Measurements from ENCODE around the gene TEDDM1. TPM values are rescaled to one million over a fixed set of nuclear protein-coding genes. Genes with fewer than 3 reads are reported as not detected.

The TEDDM1 gene
- total and polyA plus RNA-seq, 8 donors: 0.07 to 0.25 (median 0.18) TPM; not detected in 2

DNA sequence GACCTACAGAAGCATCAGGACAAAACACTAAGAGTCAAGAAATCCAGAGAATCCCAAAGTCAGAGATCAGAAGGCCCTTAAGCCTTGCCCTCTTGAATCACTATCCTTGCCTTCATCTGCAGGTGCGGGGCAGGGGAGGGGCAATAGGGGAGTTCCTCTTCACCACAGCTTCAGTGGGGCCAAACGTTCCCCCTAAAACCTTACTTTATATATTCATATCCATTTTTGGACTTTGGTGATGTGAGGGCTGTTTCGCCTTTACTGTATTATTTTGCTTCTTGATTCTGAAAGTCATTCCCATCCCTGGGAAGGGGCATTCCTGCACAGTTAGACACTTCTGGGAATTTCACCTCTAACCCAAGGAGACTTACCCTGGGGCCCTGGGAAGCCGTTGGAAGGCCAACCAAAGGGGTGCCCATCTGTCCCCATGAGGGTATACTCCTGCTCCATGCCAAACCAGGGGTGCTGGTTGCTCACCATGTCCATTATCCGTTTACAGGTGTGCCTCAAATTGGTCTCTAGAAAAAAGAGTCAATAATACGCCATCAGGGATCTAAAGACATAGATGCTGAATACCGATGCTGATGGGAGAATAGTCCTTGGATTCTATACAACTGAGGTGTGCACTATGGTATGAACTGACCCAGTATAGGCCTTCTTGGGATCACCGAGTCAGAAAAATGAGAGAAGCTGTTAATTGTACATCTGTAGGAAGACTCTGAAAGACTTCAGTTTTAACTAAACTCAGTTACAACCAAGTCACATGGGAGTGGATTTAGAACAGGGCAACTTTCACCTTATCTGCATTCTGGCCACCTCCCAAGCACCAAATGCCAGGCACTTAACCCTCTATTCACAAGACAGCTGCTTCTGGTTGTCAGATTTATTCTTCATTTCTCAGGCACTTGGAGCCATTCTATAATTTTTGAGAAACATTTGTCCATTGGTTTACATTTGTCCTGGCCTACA is 14.3 kb downstream of the TEDDM1 start:
- intact Hi-C loops (cut with DNase I): no loop called here
- no peak for TF ChIP-seq CTCF (IDR thresholded peaks at IDR 0.05)
- Histone ChIP-seq H3K27me3 (no peaks in the 10 kb centered on the region), H3K27ac (no peak overlapping the region), H3K36me3 (peaks cover 6 to 92% of the 10 kb centered on the region in 2 donors), H3K4me3 (no peak overlapping the region), H3K9me3 (no peaks in the 10 kb centered on the region), H3K4me1 (peaks cover 0 to 43% of the 10 kb centered on the region in 2 donors)
- ATAC-seq (no peak), DNase-seq (no peak)

GRCh38 chr1:182384387-182384960 is 16.0 kb downstream of the TEDDM1 start:
- intact Hi-C loops (cut with DNase I): no loop called here
- no peak for TF ChIP-seq CTCF (IDR thresholded peaks at IDR 0.05)
- Histone ChIP-seq H3K9me3 (no peaks in the 10 kb centered on the region), H3K4me3 (no peak overlapping the region), H3K27me3 (no peaks in the 10 kb centered on the region), H3K27ac (no peak overlapping the region), H3K4me1 (peaks cover 0 to 41% of the 10 kb centered on the region in 2 donors), H3K36me3 (peaks cover 6 to 83% of the 10 kb centered on the region in 2 donors)
- no peak for ATAC-seq
- DNase-seq: no peak

DNA sequence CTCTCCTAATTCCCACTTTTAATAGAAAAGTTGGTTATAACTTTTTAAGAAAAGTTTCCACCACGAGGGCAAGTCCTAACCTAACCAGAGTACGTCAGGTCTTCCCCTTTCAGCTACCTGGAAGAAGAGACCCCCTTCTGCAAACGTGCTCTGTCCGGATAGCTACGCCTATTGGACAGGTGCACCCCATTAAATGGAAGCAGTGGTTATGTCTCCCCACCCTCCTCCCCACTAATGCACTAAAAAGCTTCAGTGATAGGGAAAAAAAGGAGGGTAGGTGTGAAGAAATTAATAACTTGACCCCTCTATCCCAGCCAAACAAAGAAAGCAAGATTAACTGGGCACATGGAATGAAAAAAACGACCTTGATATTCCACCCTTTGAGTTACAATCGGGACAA is 16.5 kb downstream of the TEDDM1 start:
- Histone ChIP-seq H3K27me3 (no peaks in the 10 kb centered on the region), H3K4me1 (peaks cover 0 to 35% of the 10 kb centered on the region in 2 donors), H3K4me3 (no peak overlapping the region), H3K9me3 (no peaks in the 10 kb centered on the region), H3K36me3 (peaks cover 6 to 79% of the 10 kb centered on the region in 2 donors), H3K27ac (no peak overlapping the region)
- ATAC-seq (no peak), DNase-seq (no peak)
- intact Hi-C loops (cut with DNase I): no loop called here
- no peak for TF ChIP-seq CTCF (IDR thresholded peaks at IDR 0.05)

DNA sequence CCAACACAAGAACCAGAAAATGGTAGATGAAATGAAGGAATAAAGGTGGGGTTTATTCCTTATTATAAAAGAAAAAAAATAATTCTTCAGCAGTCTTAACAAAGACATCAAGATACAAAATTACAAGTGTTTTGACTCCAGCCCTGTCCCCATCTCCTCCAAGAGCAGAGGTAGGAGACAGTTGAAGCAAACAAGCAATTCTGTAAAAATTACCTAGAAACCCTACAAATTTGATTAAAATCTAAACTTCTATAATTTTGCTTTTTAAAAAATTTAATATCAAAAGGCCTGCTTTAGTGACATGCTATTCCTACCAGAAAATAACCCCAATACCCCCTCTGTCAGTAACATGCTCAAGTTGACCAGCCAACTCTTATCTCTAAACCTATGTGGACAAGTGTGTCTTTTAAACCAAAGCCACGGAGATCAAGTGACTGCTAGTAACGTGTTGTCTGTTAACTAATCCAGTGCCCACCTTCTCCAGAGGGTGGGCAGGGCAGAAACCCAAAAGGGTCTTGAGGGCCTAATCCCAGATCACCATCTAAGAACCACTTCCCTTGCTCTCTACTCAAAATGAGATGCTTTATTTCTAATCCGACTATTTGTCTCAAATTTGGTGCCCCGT is 17.3 kb downstream of the TEDDM1 start:
- H3K4me1 ChIP-seq: peaks cover 0 to 28% of the 10 kb centered on the region in 2 donors
- no peak overlapping the region for H3K4me3 ChIP-seq
- ATAC-seq (no peak), DNase-seq (no peak)
- peaks cover 6 to 71% of the 10 kb centered on the region in 2 donors for H3K36me3 ChIP-seq
- no peaks in the 10 kb centered on the region for H3K9me3 ChIP-seq
- H3K27me3 ChIP-seq: no peaks in the 10 kb centered on the region
- intact Hi-C loops (cut with DNase I): no loop called here
- TF ChIP-seq CTCF (IDR thresholded peaks at IDR 0.05): no peak
- no peak overlapping the region for H3K27ac ChIP-seq
